Astrocyte (in vitro differentiated cells and primary cell): ENCODE results near the gene NDEL1. TPM values are rescaled to one million over a fixed set of nuclear protein-coding genes. Genes with fewer than 3 reads are reported as not detected.

Experiments
- DNase-seq: peaks from one replicate; pipeline ENCODE4 v3.0.0-alpha.2; 2010; ENCODE audit warnings: low read depth
- FAIRE-seq: peaks from 2 replicates; lab custom pipeline; 2011; peaks lifted over from hg19 to GRCh38; lab: Jason Lieb, UNC
- H2AFZ ChIP-seq: 2 replicates; pipeline ENCODE4 v1.6.0; 2012; ENCODE audit warnings: low read depth, low read length, inconsistent platforms
- H3K27ac ChIP-seq: 2 replicates; pipeline ENCODE4 v1.5.1; 2011; ENCODE audit warnings: low read depth, low read length, inconsistent platforms
- H3K27me3 ChIP-seq: 2 replicates; pipeline ENCODE4 v1.6.0; 2011; ENCODE audit warnings: low read length, inconsistent platforms; ENCODE audit not compliant: insufficient read depth
- H3K36me3 ChIP-seq: 2 replicates; pipeline ENCODE4 v1.5.1; 2011; ENCODE audit warnings: low read length, inconsistent platforms; ENCODE audit not compliant: insufficient read depth
- H3K4me1 ChIP-seq: 2 replicates; pipeline ENCODE4 v1.5.1; 2011; ENCODE audit warnings: low read length, inconsistent platforms; ENCODE audit not compliant: insufficient read depth
- H3K4me2 ChIP-seq: 2 replicates; pipeline ENCODE4 v1.6.0; 2012; ENCODE audit warnings: low read length, inconsistent platforms
- H3K4me3 ChIP-seq: 2 replicates; pipeline ENCODE4 v1.5.1; 2011; ENCODE audit warnings: low read depth, mild to moderate bottlenecking, low read length, inconsistent platforms; ENCODE audit not compliant: insufficient read depth
- H3K79me2 ChIP-seq: 2 replicates; pipeline ENCODE4 v1.6.0; 2012; ENCODE audit warnings: mild to moderate bottlenecking, low read length, inconsistent platforms; ENCODE audit not compliant: insufficient read depth
- H3K9ac ChIP-seq: 2 replicates; pipeline ENCODE4 v1.6.0; 2012; ENCODE audit warnings: mild to moderate bottlenecking, low read length, inconsistent platforms
- H3K9me3 ChIP-seq: 2 replicates; pipeline ENCODE4 v1.5.1; 2012; ENCODE audit warnings: low read depth, mild to moderate bottlenecking, low read length, inconsistent platforms; ENCODE audit not compliant: insufficient read depth
- H4K20me1 ChIP-seq: 2 replicates; pipeline ENCODE4 v1.6.0; 2012; ENCODE audit warnings: low read length, inconsistent platforms; ENCODE audit not compliant: insufficient read depth
- H3K27ac Mint-ChIP-seq: one replicate; pipeline ENCODE4 v1.8.0; 2021; ENCODE audit warnings: mild to moderate bottlenecking, mixed read lengths; ENCODE audit not compliant: unreplicated experiment
- H3K27me3 Mint-ChIP-seq: one replicate; pipeline ENCODE4 v1.8.0; 2021; ENCODE audit warnings: low read depth, mixed read lengths; ENCODE audit not compliant: unreplicated experiment
- H3K36me3 Mint-ChIP-seq: one replicate; pipeline ENCODE4 v1.8.0; 2021; ENCODE audit warnings: low read depth, mixed read lengths; ENCODE audit not compliant: unreplicated experiment
- H3K4me1 Mint-ChIP-seq: one replicate; pipeline ENCODE4 v1.8.0; 2021; ENCODE audit warnings: low read depth, mixed read lengths; ENCODE audit not compliant: unreplicated experiment
- H3K4me3 Mint-ChIP-seq: one replicate; pipeline ENCODE4 v1.8.0; 2021; ENCODE audit warnings: mild to moderate bottlenecking, moderate library complexity, mixed read lengths; ENCODE audit not compliant: unreplicated experiment
- H3K9me3 Mint-ChIP-seq: one replicate; pipeline ENCODE4 v1.8.0; 2021; ENCODE audit warnings: mild to moderate bottlenecking, mixed read lengths; ENCODE audit not compliant: unreplicated experiment
- CTCF ChIP-seq: IDR thresholded peaks from 2 replicates; pipeline ENCODE4 v1.5.1; 2011; ENCODE audit warnings: low read depth, mild to moderate bottlenecking, inconsistent platforms, low read length, moderate library complexity; ENCODE audit not compliant: insufficient read depth
- EZH2 ChIP-seq: IDR thresholded peaks from 2 replicates; pipeline ENCODE4 v1.6.1; 2012; ENCODE audit warnings: mild to moderate bottlenecking, low read length, inconsistent platforms; ENCODE audit not compliant: insufficient read depth
- total RNA-seq: library from RNA; stranded (reverse); gene quantifications from 2 replicates; pipeline ENCODE4 v1.2.1, GENCODE V29; 2021

Gene NDEL1
- total RNA-seq, 1 donor from 2014 or later, result 102 TPM

GRCh38 chr17:8443756-8444155 lies 8.1 kb downstream of the NDEL1 start:
- H3K4me1 Mint-ChIP-seq, result peaks cover 23% of the 10 kb centered on the region
- peaks cover 94% of the 10 kb centered on the region for H4K20me1 ChIP-seq

GRCh38 chr17:8444494-8444893 lies 8.8 kb downstream of the NDEL1 start:
- Histone ChIP-seq H3K27ac (no peak overlapping the region), H3K36me3 (peaks cover 44% of the 10 kb centered on the region), H3K9me3 (no peaks in the 10 kb centered on the region), H3K79me2 (peaks cover 79% of the 10 kb centered on the region), H3K4me1 (no peaks in the 10 kb centered on the region), H2AFZ (no peak overlapping the region), H3K4me3 (no peak overlapping the region), H3K27me3 (no peaks in the 10 kb centered on the region), H3K4me2 (no peak overlapping the region), H3K9ac (no peak overlapping the region), H4K20me1 (peaks cover 93% of the 10 kb centered on the region)
- DNase-seq (no peak), FAIRE-seq (no peak)
- TF ChIP-seq EZH2, result no peak
- no peak for TF ChIP-seq CTCF
- H3K27me3 Mint-ChIP-seq, result no peaks in the 10 kb centered on the region
- no peaks in the 10 kb centered on the region for H3K9me3 Mint-ChIP-seq
- no peak overlapping the region for H3K4me3 Mint-ChIP-seq
- peaks cover 23% of the 10 kb centered on the region for H3K4me1 Mint-ChIP-seq
- peaks cover 12% of the 10 kb centered on the region for H3K36me3 Mint-ChIP-seq
- no peak overlapping the region for H3K27ac Mint-ChIP-seq

More at GRCh38 chr17:8443756-8444155, 8.1 kb downstream of the NDEL1 start:
- H3K27me3 ChIP-seq, result no peaks in the 10 kb centered on the region
- no peak for DNase-seq
- FAIRE-seq, result no peak
- peaks cover 83% of the 10 kb centered on the region for H3K79me2 ChIP-seq
- H3K27ac ChIP-seq, result no peak overlapping the region
- TF ChIP-seq EZH2, result no peak
- TF ChIP-seq CTCF, result no peak
- H3K4me2 ChIP-seq, result no peak overlapping the region
- no peak overlapping the region for H2AFZ ChIP-seq
- H3K36me3 ChIP-seq, result peaks cover 40% of the 10 kb centered on the region
- H3K9ac ChIP-seq, result no peak overlapping the region
- H3K27ac Mint-ChIP-seq, result peak overlapping the region; percentile 15
- no peaks in the 10 kb centered on the region for H3K27me3 Mint-ChIP-seq
- H3K4me1 ChIP-seq, result no peaks in the 10 kb centered on the region
- no peak overlapping the region for H3K4me3 Mint-ChIP-seq
- no peak overlapping the region for H3K4me3 ChIP-seq
- no peaks in the 10 kb centered on the region for H3K9me3 ChIP-seq
- H3K9me3 Mint-ChIP-seq, result no peaks in the 10 kb centered on the region
- H3K36me3 Mint-ChIP-seq, result peaks cover 10% of the 10 kb centered on the region

- Mint-ChIP-seq H3K4me3 (no peak overlapping the region), H3K9me3 (no peaks in the 10 kb centered on the region), H3K36me3 (peaks cover 13% of the 10 kb centered on the region), H3K27me3 (no peaks in the 10 kb centered on the region), H3K27ac (no peak overlapping the region), H3K4me1 (peaks cover 23% of the 10 kb centered on the region)
- H3K36me3 ChIP-seq, result peaks cover 44% of the 10 kb centered on the region
- no peaks in the 10 kb centered on the region for H3K9me3 ChIP-seq
- H3K4me3 ChIP-seq, result no peak overlapping the region
- peaks cover 86% of the 10 kb centered on the region for H4K20me1 ChIP-seq
- H3K79me2 ChIP-seq, result peaks cover 68% of the 10 kb centered on the region
- DNase-seq (no peak), FAIRE-seq (no peak)
- no peaks in the 10 kb centered on the region for H3K4me1 ChIP-seq
- H3K4me2 ChIP-seq, result no peak overlapping the region
- TF ChIP-seq CTCF (no peak), EZH2 (no peak)
- no peaks in the 10 kb centered on the region for H3K27me3 ChIP-seq
- H3K9ac ChIP-seq, result no peak overlapping the region
- H2AFZ ChIP-seq, result no peak overlapping the region
- H3K27ac ChIP-seq, result no peak overlapping the region
These were observed 9.9 kb downstream of the NDEL1 start for GRCh38 chr17:8445536-8445935.
